ENCODE measurements around the gene PRKCQ. TPM values are rescaled to one million over a fixed set of nuclear protein-coding genes. Genes with fewer than 3 reads are reported as not detected.

The PRKCQ gene
- total and polyA plus RNA-seq, 2 experiments from 2014 or later = 0.43 to 0.97 TPM

DNA sequence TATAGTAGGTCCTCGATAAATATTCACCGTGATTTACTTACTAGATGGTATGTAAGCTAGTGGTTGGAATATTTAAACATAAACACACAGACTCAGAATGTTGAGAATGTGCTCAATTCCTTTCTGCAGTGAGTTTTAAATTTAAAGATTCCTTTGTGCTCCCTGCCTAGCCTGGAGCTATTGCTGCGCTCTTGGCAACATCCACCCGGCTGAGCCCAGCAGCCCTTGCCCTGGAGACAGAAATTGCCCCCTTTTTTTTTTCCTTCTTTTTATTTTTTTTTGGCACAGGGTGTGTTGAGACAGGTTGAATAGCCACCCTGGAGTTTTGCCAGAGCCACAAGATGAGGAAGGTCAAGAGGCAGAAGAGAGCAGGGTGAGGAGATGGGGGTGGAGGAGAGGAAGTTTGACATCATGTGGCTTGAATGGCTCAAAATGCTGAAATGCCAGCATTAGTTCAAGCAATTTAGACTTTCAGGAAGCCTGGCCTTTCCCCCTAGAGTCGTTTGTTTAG lies 180.8 kb downstream of the PRKCQ start:
- no peaks in the 10 kb centered on the region for H3K9me2 ChIP-seq (replicated peaks; ENCODE audit: insufficient read depth)
- H3K4me2 ChIP-seq = no peak overlapping the region
- WGBS (ENCODE audit: low lambda C conversion rate, missing lambda C conversion rate) = 53% methylated on average over 5 of the region's 5 CpGs
- H3K36me3 ChIP-seq (replicated peaks; ENCODE audit: insufficient read depth, low read depth) = no peaks in the 10 kb centered on the region
- H3K27me3 ChIP-seq = no peaks in the 10 kb centered on the region
- no peak overlapping the region for H3K27ac ChIP-seq
- peaks cover 5% of the 10 kb centered on the region for H3K4me1 ChIP-seq (ENCODE audit: insufficient read depth)
- TF ChIP-seq EZH2 (IDR thresholded peaks at IDR 0.05; ENCODE audit: borderline replicate concordance) (no peak), EZH2phosphoT487 (IDR thresholded peaks at IDR 0.05; ENCODE audit: low read depth, severe bottlenecking, unreplicated experiment) (no peak)
- TF ChIP-seq, protein P1, sequence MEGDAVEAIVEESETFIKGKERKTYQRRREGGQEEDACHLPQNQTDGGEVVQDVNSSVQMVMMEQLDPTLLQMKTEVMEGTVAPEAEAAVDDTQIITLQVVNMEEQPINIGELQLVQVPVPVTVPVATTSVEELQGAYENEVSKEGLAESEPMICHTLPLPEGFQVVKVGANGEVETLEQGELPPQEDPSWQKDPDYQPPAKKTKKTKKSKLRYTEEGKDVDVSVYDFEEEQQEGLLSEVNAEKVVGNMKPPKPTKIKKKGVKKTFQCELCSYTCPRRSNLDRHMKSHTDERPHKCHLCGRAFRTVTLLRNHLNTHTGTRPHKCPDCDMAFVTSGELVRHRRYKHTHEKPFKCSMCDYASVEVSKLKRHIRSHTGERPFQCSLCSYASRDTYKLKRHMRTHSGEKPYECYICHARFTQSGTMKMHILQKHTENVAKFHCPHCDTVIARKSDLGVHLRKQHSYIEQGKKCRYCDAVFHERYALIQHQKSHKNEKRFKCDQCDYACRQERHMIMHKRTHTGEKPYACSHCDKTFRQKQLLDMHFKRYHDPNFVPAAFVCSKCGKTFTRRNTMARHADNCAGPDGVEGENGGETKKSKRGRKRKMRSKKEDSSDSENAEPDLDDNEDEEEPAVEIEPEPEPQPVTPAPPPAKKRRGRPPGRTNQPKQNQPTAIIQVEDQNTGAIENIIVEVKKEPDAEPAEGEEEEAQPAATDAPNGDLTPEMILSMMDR (IDR thresholded peaks at IDR 0.05; ENCODE audit: poor library complexity) = no peak
- H3K79me2 ChIP-seq = no peaks in the 10 kb centered on the region
- H3K4me3 ChIP-seq = no peak overlapping the region
- no peak overlapping the region for H2AFZ ChIP-seq
- H4K20me1 ChIP-seq (ENCODE audit: insufficient read depth, poor library complexity, severe bottlenecking) = no peaks in the 10 kb centered on the region
- H3K9me3 ChIP-seq (ENCODE audit: low read depth) = no peaks in the 10 kb centered on the region
- DNase-seq (ENCODE audit: low spot score) = no peak

DNA sequence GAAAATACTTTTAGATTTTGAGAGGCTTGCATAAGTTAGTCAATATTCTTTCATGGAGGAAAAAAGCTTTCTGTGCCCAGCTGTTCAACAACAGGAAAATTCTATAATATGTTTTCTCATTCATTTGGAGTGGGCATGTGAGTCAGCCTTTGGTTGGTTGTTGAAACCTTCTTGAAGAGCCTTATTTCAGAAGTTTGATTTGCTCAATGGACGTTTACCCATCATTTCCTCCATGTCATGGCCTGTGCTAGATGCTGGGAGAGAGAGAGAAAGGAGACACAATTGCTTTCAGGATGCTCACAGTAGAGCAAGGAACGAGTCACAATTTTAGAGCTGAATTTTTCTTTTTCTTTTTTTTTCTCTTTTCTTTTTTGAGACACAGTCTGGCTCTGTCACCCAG lies 181.7 kb downstream of the PRKCQ start:
- H3K4me1 ChIP-seq (ENCODE audit: insufficient read depth) = peaks cover 6% of the 10 kb centered on the region
- H2AFZ ChIP-seq = no peak overlapping the region
- WGBS (ENCODE audit: low lambda C conversion rate, missing lambda C conversion rate) = 86% methylated on average over 2 of the region's 2 CpGs
- no peaks in the 10 kb centered on the region for H3K36me3 ChIP-seq (replicated peaks; ENCODE audit: insufficient read depth, low read depth)
- no peak overlapping the region for H3K27ac ChIP-seq
- TF ChIP-seq, protein P1 (IDR thresholded peaks at IDR 0.05; ENCODE audit: poor library complexity) = no peak
- TF ChIP-seq EZH2phosphoT487 (IDR thresholded peaks at IDR 0.05; ENCODE audit: low read depth, severe bottlenecking, unreplicated experiment) = no peak
- TF ChIP-seq EZH2 (IDR thresholded peaks at IDR 0.05; ENCODE audit: borderline replicate concordance) = no peak
- no peaks in the 10 kb centered on the region for H3K9me2 ChIP-seq (replicated peaks; ENCODE audit: insufficient read depth)
- no peak overlapping the region for H3K4me3 ChIP-seq
- H3K27me3 ChIP-seq = no peaks in the 10 kb centered on the region
- H4K20me1 ChIP-seq (ENCODE audit: insufficient read depth, poor library complexity, severe bottlenecking) = no peaks in the 10 kb centered on the region
- no peak overlapping the region for H3K4me2 ChIP-seq
- H3K79me2 ChIP-seq = no peaks in the 10 kb centered on the region
- no peak for DNase-seq (ENCODE audit: low spot score)
- H3K9me3 ChIP-seq (ENCODE audit: low read depth) = no peaks in the 10 kb centered on the region

DNA sequence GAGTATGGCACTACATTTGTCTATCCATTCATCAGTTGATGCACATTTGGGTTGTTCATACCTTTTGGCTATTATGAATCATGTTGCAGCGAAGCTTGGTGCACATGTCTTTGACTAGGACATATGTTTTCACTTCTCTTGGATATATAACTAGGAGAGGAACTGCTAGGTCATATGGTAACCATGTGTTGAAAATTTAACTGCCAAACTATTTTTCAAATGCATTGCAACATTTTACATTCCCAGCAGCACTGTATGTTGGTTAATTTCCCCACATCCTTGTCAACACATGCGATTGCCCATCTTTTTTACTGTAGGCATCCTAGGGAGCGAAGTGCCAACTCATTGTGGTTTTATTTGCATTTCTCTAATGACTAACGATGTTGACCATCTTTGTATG lies 183.4 kb downstream of the PRKCQ start:
- DNase-seq (ENCODE audit: low spot score) = no peak
- no peak overlapping the region for H3K4me2 ChIP-seq
- H3K36me3 ChIP-seq (replicated peaks; ENCODE audit: insufficient read depth, low read depth) = no peaks in the 10 kb centered on the region
- TF ChIP-seq, protein P1 (IDR thresholded peaks at IDR 0.05; ENCODE audit: poor library complexity) = no peak
- TF ChIP-seq EZH2phosphoT487 (IDR thresholded peaks at IDR 0.05; ENCODE audit: low read depth, severe bottlenecking, unreplicated experiment) (no peak), EZH2 (IDR thresholded peaks at IDR 0.05; ENCODE audit: borderline replicate concordance) (no peak)
- no peaks in the 10 kb centered on the region for H3K9me3 ChIP-seq (ENCODE audit: low read depth)
- H2AFZ ChIP-seq = no peak overlapping the region
- no peaks in the 10 kb centered on the region for H3K27me3 ChIP-seq
- no peak overlapping the region for H3K27ac ChIP-seq
- H3K9me2 ChIP-seq (replicated peaks; ENCODE audit: insufficient read depth) = no peaks in the 10 kb centered on the region
- H4K20me1 ChIP-seq (ENCODE audit: insufficient read depth, poor library complexity, severe bottlenecking) = no peaks in the 10 kb centered on the region
- WGBS (ENCODE audit: low lambda C conversion rate, missing lambda C conversion rate) = 80% methylated on average over 4 of the region's 4 CpGs
- H3K4me1 ChIP-seq (ENCODE audit: insufficient read depth) = peaks cover 6% of the 10 kb centered on the region
- H3K79me2 ChIP-seq = no peaks in the 10 kb centered on the region
- H3K4me3 ChIP-seq = no peak overlapping the region

DNA sequence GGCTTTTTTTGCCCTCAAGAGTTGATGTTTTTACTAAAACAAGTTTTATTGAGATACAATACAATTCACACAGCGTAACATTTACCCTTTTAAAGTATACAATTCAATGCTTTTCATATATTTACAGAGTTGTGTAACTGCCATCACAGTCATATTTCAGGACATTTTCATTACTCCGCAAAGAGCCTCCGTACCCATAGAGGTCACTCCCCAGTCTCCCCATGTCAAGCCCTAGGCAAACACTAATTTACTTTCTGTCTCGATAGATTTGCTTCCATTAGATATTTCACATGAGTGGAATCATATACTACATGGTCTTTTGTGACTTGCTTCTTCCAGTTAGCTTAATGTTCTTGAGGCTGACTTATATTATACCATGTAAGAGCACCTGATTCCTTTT lies 183.8 kb downstream of the PRKCQ start:
- no peak overlapping the region for H3K4me2 ChIP-seq
- H3K36me3 ChIP-seq (replicated peaks; ENCODE audit: insufficient read depth, low read depth) = no peaks in the 10 kb centered on the region
- TF ChIP-seq EZH2phosphoT487 (IDR thresholded peaks at IDR 0.05; ENCODE audit: low read depth, severe bottlenecking, unreplicated experiment) (no peak), EZH2 (IDR thresholded peaks at IDR 0.05; ENCODE audit: borderline replicate concordance) (no peak)
- TF ChIP-seq, protein P1 (IDR thresholded peaks at IDR 0.05; ENCODE audit: poor library complexity) = no peak
- whole genome bisulfite sequencing (ENCODE audit: low lambda C conversion rate, missing lambda C conversion rate) = 87% methylated on average over 4 of the region's 4 CpGs
- H3K4me3 ChIP-seq = no peak overlapping the region
- no peaks in the 10 kb centered on the region for H4K20me1 ChIP-seq (ENCODE audit: insufficient read depth, poor library complexity, severe bottlenecking)
- H2AFZ ChIP-seq = no peak overlapping the region
- no peak overlapping the region for H3K27ac ChIP-seq
- no peaks in the 10 kb centered on the region for H3K27me3 ChIP-seq
- DNase-seq (ENCODE audit: low spot score) = no peak
- no peaks in the 10 kb centered on the region for H3K79me2 ChIP-seq
- no peaks in the 10 kb centered on the region for H3K9me2 ChIP-seq (replicated peaks; ENCODE audit: insufficient read depth)
- no peaks in the 10 kb centered on the region for H3K9me3 ChIP-seq (ENCODE audit: low read depth)
- H3K4me1 ChIP-seq (ENCODE audit: insufficient read depth) = peaks cover 6% of the 10 kb centered on the region

Measured in hepatocyte (in vitro differentiated cells).